GM18498 (cell line): ENCODE data around the gene ATAD3B.
"Not testable (repeated sequence)": the region's sequence is repeated elsewhere in the genome, so short reads cannot be mapped to it uniquely, and the experiment has no call there.

Source experiments
- ATAC-seq: cut with Tn5 transposase; IDR thresholded peaks from one replicate; pipeline ENCODE4 v1.9.1; 2021; ENCODE audit warnings: mild to moderate bottlenecking, moderate library complexity; ENCODE audit not compliant: unreplicated experiment

The ATAD3B gene

DNA sequence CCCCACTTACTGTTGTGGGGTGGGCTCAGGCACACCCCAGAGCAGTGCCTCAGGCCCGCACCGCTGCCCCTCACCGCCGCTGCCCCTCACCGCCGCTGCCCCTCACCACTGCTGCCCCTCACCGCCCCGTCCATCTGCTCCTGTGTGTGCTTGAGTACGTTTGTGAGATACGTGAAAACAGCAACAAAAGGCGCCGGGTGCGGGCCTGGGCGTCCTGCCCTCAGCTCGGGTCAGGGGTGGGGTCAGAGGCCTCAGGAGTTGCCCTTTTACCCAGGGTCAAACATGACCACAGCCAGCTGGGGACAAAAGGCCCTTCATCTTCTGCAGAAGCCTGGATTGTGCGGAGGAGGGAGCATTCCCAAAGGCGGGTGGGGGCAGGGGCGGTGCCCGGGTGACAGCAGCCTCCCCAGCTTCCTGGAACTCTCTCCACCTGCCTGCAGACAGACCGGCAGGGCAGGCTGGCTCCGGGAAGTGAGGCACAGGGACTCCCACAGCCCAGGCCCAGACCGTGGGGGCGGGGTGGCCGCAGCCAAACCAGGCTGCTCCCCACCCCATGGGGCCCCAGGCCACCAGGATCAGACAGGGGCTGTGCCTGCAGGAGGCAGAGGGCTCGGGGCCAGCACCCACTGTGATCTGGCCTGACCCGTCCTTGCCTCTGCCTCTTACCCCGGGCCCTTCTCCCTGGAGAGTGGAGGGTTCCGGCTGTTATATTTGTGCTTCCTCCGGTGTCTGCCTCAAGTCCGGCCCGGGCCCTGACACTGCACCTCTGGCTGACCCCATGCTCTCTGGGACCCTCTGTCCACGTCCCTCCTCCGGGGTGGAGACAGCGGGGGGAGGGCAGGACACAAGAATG, 38.4 kb upstream of the ATAD3B start:
- no peak for ATAC-seq

DNA sequence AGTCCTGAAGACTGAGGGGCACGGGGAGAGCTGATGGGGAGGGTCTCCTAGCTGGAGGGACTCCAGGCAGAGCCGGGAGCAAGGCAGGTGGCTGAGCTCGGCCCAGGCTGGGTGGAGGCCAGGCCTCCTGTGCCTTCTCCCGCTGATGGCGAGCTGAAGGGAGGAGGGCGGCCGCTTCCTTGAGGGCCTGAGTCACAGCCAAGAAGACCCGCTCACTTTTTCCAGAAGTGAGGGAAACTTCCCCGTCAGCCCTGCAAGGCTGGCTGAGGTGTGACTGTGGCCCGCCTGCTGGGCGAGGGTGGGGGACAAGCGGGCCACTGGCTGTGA, 37.8 kb upstream of the ATAD3B start:
- ATAC-seq = no peak

GRCh38 chr1:1434131-1434823, 37.3 kb upstream of the ATAD3B start:
- ATAC-seq = no peak

- ATAC-seq = no peak
These were observed 36.8 kb upstream of the ATAD3B start for GRCh38 chr1:1434824-1435105.

DNA sequence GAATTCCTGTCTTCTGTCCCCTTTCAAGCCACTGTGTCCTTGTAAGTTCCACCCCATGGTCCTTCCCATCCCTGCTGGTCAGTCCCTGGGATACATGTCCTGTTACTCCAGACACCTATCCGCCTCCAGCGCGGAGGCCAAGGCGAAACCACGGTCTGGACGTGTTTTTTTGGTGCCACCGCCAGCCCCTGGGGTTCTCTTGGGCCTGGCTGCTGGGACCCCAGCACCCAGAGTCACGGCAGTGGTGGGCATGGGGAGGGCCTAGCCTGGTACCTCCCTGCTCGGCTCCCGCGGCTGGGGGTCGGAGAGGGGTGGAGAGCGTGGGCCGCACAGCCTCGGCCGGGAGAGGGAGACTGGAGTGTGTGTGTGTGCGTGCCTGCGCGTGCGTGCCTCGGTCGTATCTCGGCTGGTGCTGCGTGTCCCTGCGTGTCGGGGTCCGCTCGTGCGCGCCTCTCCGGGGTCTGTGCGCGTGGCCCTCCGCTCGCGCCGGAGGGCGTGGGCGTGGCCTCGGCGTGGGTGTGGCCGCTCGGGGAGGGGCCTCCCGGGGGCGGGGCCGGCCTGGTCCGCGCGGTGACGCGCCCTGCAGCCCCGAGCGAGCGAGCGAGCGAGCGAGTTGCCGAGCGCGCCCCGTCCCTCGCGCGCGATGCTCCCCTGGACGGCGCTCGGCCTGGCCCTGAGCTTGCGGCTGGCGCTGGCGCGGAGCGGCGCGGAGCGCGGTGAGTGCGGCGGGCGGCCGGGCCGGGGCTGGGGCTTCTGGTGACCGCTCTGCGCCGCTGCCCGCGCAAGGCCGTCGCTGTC, 36.3 kb upstream of the ATAD3B start, which contains the start of gene VWA1:
Gene VWA1, plus strand, starts transcription at position 585 of the 798 bp plus-strand sequence. Its CDS starts 59 bp downstream, at position 644.
- ATAC-seq = no peak

GRCh38 chr1:1435911-1436629, 35.5 kb upstream of the ATAD3B start:
- ATAC-seq = no peak

- ATAC-seq = no peak
These were observed 34.9 kb upstream of the ATAD3B start for GRCh38 chr1:1436630-1437032.

- no peak for ATAC-seq
These were observed 34.3 kb upstream of the ATAD3B start for GRCh38 chr1:1437033-1437903.

GRCh38 chr1:1437904-1438376, 33.6 kb upstream of the ATAD3B start:
- peak; percentile 52 for ATAC-seq

GRCh38 chr1:1438531-1439381, 32.8 kb upstream of the ATAD3B start:
- no peak for ATAC-seq

DNA sequence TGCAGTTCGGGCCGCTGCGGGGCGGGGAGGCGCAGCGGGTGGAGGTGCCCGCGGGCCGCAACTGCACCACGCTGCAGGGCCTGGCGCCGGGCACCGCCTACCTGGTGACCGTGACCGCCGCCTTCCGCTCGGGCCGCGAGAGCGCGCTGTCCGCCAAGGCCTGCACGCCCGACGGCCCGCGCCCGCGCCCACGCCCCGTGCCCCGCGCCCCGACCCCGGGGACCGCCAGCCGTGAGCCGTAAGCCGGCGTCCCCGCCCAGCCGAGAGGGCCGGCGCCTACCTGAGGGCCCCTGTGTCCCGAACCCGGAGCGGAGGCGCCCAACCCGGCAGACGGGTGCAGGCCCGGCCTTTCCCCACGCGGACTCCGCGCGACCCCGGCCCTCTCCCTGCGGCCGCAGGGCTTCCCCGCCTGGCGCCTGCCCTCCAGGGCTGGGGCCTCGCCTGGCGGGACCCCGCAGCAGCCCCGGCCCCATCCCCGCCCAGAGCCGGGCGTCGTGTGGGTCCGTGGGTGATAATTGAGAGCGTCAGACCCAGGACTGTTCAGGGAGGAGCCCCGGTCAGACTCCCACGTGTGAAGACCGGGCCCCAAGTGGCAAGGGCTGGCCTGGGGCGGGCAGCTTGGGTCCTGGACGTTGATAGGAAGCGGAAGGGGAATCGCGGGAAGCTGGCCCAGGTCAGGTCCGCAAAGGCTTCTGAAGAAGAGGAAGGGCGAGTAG, 31.9 kb upstream of the ATAD3B start:
- no peak for ATAC-seq

DNA sequence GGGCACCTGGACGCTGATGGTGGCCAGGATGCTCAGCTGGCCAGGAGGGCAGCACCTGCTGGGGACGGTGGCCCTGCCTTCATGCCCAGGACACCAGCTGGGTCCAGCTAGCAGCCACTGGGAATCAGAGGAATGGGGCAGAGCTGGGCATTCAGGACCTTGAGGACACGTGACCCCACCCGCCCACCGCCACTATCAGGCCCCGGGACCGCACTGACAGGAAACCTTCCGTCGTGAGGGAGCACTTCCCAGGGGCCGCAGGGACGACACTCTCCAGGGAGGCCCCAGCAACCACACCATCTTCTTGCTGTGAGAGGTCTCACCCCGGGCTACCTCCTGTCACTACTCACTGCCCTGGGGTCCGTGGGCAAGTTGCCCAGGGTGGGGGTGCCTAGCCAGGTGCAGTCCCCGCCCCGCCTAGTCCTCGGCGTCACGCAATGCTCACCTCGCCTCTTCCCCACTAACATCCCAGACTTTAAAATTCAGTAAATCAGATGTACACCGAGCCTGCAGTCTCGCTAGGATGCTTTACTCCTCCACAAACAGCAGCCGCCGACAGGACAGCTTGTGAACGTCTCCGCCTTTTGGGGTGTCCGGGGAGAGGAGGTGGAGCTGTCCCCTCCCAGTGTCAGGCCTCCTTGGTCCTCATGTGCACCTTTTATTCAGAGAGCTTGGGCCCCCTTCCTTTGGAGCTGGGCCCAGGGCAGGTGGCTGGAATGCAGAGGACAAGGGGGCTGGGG, 31.1 kb upstream of the ATAD3B start:
- no peak for ATAC-seq

DNA sequence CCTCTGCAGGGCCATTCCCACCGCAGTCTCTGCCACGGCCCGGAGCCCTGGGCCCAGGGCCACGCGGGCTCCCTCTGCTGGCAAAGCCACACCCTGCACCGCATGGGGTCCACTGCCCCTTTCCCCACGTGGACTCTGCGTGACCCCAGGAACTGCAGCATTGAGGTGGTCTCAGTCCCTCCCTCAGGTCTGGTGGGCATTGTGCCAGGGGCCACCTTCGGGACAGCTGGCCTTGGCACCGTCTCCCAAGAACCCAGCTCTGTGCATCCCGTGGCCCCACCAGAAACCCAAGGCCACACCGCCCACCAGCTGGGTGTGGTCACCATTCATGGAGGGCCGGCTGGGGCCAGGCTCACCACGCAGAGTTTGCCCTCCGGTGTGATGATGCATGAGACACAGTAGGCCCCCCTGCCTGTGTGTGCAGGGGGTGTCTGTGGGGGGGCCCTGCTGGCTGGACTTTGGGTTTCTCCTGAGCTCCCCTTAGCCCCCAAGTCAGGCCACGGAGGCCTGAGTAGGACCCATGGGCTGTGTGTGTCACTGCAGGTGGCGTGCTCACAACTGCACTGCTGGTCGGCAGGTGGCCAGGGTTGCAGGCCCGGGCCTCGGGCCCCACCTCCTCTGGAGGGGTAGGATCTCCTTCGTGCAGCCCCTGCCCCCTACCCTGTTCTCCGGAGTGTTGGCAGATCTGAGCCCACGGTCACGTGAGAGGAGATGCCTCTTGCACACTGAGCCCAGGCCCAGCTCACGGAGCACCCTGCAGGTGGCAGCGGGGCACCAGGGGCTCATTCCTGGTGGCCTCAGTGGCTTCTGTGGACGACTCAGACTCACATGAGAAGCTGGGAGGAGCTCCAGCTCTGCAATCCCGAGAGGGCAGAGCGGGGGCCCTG, 30.3 kb upstream of the ATAD3B start:
- ATAC-seq = no peak

DNA sequence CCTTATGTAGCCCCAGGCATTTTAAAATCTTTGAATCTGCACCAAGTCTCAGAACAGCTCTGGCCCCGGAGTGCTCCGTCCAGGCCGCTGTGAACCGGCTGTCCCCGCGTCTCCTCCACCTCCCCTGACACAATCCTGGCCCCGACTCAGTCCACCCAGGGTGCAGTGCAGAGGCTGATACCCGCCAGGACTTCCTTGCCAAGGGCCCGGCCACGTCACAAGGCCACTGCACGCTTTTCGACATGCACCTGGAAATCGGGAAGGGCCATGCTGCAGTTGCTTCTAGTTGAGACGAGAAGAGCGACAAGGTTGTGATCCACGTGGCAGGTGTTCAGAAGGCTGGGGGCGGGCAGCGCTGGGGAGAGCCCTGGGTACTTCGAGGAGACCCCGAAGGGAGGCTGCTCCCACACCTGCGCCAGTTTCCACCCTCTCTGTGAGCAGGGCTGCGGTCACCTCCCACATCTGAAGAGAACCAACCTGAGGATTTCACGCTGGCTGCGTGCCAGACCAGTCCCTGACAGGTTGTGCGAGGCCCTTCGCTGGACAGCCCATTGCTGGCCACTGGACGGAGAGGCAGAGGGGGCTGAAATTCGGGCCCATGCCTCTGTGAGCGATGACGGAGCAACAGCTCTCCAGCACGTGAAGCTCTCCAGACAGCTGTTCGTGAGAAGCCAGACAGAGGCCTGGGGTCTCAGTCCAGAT, 29.3 kb upstream of the ATAD3B start:
- no peak for ATAC-seq

DNA sequence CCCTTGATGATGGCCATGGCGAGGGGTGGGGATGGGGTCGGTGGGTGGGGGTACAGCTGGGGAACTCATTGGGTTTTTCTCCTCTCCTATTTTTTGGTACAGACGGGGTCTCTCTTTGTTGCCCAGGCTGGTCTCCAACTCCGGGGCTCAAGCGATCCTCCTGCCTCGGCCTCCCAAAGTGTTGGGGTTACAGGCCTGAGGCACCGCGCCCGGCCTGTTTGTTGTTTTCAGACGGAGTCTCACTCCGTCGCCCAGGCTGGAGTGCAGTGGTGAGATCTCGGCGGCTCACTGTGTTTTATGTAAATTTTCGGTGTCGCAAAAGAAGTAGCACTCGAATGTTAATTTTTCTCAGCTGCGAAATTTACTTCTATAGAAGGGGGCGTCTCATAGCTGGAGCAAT, 24.9 kb upstream of the ATAD3B start:
- ATAC-seq = not testable (repeated sequence)

DNA sequence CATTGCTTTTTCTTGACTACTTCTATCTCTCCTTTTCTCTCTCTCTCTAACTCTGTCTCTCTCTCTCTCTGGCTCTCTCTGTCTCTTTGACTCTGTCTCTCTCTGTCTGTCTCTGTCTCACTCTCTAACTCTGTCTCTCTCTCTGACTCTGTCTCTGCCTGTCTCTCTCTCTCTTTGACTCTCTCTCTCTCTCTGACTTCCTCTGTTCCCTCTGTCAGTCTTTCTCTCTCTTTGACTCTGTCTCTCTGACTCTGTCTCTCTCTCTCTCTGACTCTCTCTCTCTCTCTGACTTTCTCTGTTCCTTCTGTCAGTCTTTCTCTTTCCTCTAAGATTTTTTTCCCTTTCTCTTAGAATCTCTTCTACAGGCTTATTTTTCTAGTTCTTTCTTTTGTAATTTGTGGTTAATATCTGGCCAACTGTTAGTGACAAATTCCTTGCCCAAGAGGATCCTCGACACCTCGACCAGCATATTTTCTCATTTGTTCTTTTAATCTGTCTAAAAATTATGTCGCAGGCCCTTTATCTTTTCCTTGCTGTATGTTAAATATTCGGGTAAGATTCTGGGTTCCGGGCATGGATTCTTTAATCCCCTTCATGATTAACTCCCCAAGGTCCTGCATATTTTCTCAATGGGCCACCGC, 22.3 kb upstream of the ATAD3B start, which contains the start of gene ATAD3C:
Gene ATAD3C, plus strand, starts transcription at position 591 of the 641 bp plus-strand sequence. CDS start 995 bp downstream, outside the sequence.
- no peak for ATAC-seq
